Raji (cell line): ENCODE results near the gene CPLANE1.
A peak's percentile ranks its signal among the peaks of the same experiment; 100 is the strongest.

Experiments used
- POLR2A ChIP-seq: IDR thresholded peaks from 2 replicates; pipeline ENCODE4 v1.6.1; 2011; ENCODE audit warnings: low read depth, low read length, control low read depth; ENCODE audit not compliant: insufficient read depth

Gene CPLANE1

DNA sequence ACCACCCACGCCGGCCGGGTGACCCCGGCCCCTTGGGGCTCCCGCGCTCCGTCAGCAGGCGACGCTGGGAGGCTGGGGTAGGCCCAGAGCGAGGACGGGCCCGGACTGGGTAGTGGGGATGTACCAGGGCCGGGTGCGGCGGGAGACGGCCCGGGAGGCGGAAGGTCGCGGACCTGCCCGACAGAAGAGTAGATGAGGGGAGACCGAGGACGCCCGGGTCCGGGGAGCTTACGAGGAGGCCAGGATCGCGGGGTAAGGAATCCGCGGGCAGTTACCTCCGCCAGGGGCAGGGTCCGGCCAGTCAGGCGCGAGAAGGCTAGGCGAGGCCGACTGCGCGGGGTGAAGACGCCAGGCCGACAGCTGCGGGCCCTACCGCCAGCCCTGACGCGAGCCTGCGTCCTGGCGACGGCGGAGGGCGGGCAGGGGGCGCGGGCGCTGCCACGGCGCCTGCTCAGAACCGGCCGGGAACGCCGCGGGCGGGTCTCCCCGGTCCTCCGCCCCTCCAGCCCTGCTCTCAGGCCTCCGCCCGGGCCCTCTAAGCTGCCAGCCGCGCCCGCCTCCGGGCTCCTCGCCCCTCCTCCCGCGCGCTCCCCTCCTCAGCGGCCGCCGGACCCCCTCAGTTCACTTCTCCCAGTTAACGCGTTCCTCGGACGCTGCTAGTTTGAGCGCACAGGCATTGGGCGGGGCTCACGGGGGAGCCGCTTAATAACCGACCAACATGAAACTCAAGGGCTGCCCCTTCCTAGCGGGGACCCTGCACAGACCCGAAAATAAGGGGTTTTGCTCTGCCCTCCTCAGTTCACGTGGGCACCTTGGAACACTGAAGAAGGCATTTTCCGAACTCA lies at the start of gene CPLANE1:
Gene CPLANE1 (minus strand): TSS at position 407 of the 845 bp plus-strand sequence. CDS start 1,678 bp downstream, outside the sequence.
- TF ChIP-seq POLR2A, result peak; percentile 78

DNA sequence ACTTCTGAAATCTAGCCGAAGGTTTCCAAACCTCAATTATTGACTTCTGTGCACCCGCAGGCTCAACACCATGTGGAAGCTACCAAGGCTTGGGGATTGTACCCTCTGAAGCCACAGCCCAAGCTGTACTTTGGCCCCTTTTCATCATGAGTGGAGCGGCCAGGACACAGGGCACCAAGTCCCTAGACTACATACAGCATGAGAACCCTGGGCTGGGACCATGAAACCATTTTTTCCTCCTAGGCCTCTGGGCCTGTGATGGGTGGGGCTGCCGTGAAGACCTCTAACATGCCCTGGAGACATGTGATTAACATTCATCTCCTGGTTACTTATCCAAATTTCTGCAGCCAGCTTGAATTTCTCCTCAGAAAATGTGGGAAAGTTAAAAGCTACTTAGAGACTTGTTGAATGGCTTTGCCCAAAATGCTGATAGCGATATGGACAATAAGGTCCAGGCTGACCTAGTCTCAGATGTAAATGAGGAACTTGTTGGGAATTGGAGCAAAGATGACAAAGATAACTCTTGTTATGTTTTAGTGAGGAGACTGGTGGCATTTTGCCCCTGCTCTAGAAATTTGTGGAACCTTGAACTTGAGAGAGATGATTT lies 34.1 kb upstream of the CPLANE1 start:
- no peak for TF ChIP-seq POLR2A

DNA sequence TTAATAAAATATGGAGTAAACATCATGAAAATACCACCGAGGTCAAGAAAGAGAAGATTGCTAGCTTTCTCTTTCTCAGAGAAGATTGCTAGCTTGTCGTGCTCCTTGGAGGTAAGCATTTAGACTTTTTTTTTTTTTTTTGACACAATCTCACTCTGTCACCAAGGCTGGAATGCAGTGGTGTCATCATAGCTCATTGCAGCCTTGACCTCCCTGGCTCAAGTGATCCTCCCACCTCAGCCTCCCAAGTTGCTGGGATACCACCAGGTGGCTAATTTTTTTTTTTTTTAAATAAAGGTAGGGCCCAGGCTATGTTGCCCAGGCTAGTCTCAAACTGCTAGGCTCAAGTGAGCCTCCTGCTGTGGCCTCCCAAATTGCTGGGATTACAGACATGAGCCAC lies 26.3 kb upstream of the CPLANE1 start:
- TF ChIP-seq POLR2A, result no peak

DNA sequence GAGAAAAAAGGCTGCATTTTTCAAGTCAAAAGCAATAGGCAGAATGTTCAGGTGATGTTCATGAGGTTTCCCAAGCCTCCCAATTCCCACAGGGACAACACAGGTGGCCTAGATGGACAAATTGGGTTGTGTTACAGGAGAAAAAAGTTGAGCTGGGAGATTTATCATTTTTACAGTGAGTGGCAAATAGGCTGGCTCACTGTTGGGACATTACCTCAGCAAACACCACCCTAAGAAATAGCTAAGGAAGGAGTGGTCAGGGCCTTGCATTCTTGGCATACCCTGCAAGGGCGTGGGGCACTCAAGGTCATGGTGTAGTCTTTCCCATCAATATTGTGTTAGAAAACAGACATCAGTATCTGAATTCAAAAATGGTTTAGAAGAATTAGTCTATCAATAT lies 23.3 kb upstream of the CPLANE1 start:
- no peak for TF ChIP-seq POLR2A

DNA sequence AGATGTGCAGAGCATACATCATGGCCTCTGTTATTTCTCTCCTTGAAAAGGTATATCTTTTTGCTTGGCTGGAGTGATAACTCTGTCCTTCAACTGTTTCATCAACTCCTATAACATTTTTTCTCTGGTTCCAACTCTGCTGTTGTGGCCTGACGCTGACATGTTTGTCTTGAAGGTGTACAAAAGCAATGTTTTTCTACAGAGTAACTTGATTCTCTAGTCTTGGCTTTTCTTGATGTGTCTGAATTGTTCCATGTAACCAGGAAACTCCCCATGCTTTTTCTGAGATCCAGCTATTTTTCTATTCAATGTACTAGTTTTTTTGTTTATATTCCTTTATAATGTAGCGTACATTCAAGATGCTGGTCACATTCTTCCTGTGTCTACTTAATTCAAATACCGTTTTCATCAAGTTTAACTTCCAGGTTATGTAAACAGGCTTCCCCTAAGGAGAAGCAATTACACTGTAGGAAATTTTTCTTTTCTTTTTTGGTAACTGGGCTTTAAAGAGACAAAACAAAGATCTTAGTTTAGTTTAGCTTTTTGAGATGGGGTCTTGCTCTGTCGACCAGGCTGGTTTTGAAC lies 6.7 kb upstream of the CPLANE1 start:
- TF ChIP-seq POLR2A, result no peak

DNA sequence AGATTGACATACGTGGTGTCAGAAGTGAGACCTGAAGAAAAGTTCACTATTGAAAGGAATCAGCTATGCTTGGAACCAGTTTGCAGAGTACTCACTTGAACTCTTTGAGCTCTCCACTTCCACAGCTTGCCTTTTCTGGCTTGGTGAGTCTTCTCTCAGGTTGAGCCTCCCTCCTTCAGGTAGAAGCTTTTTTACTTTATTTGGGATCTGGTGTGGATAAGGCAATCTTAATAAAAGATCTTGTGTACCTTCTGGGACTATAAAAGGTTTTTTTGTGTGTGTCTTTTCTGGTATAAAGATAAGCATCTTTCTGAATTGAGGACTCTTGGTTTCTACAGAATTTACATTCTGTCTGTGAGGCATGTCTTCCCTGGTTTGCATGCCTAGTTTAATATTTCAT lies 5.4 kb upstream of the CPLANE1 start:
- TF ChIP-seq POLR2A, result no peak

DNA sequence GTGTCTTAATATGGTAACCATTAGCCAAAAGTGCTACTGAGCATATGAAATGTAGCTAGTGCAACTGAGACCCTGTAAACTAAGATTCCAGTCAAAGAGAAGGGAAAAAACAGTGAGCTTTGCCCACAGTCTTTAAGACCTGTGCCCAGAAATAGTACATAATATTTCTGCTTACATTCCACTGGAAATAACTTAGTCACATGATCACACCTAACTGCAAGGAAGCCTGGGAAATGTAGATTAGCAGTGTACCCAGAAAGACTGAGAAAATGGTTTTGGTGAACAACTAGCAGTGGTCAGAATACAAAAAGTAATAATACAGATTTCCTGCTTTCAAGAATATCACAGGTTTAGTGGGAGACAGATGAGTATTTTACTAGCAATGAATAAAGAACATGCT lies 2.5 kb upstream of the CPLANE1 start:
- TF ChIP-seq POLR2A, result no peak

DNA sequence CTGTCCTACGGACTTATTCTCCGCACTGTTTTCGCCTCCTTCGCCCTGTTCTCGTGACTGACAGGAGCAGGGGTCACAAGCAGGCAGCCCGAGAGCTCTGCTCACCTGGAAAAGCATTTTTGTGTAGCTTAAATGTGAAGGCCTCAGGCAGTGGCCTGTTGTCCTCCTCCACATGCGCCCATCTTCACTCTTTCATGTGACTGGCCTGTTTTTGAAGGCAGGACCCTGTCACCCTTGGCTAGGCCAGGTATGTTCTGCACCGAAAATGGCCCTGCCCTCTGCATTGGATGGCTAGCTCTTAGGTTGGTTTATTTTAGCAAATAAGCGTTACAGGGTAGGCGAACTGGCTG lies 614 bp upstream of the CPLANE1 start:
- no peak for TF ChIP-seq POLR2A

DNA sequence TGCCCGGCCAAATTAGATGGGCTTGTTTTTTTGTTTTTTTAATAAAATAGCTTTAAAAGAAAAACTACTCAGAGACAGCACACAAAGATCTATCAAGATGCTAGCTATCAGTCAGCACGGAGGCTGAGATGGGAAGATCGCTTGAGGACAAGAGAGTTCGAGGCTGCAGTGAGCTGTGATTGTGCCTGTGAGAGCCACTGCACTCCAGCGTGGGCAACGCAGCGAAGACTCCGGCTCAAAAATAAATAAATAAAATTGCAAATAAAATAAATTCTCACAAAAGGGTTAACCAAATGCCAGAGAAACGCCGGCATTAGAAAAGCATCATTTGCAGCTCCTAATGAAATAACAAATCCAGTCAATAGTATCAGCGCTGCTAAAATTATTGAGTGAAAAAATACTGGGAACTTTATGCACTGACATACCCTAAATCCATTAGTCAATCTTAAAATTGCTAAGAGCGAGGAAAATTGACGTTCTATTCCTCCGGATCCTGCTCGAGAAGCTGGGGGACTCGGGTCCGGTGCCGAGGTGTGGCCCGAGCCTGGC lies 681 bp downstream of the CPLANE1 start:
- TF ChIP-seq POLR2A, result no peak

DNA sequence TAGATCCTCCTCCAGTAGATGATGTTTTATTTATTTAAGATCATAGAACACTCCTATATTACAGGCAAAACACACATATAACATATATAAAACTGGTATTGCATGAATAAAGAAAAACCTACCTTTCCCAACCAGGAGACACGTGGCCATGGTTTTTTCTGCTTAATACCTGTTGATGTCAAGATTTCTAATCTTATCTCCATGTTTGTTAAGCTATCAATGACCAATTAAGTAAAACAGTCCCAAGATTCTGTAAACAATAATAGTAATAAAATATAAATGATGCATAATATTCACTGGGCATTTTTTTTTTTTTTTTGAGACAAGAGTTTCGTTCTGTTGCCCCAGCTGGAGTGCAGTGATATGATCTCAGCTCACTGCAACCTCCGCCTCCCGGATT lies 1.7 kb downstream of the CPLANE1 start:
- no peak for TF ChIP-seq POLR2A

DNA sequence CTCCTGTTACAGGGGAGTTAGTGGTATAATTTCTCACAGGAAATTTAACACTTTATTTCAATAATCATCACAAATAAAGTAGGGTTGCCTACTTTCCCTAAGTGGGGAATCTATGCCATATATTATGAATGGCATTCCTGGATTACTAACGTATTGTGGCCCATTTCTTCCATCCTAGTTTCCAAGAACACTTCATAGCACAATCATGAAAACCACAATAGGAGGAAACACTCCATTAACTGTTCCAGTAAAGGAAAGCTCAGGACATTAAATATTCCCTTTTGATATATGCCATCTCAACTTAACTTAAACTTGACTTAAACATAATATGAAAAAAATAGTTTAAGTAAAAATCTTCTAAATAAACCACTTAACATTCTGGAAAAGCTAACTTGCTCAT lies 2.1 kb downstream of the CPLANE1 start:
- no peak for TF ChIP-seq POLR2A

DNA sequence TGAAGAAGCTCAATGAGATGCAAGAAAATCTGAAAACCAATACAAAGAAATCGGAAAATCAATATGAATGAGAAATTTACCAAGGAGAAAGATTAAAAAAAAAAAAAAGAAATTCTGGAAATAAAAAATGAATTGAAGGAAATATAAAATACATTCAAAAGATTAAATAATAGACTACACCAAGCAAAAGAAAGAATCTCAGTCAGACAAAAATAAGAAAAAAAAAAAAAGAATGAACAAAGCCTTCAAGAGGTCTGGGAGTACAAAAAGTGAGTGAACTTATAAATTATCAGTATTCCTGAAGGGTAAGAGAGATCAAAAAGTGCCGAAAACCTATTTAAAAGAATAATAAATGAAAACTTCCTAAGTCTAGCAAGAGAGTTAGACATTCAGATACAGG lies 14.9 kb downstream of the CPLANE1 start:
- no peak for TF ChIP-seq POLR2A

DNA sequence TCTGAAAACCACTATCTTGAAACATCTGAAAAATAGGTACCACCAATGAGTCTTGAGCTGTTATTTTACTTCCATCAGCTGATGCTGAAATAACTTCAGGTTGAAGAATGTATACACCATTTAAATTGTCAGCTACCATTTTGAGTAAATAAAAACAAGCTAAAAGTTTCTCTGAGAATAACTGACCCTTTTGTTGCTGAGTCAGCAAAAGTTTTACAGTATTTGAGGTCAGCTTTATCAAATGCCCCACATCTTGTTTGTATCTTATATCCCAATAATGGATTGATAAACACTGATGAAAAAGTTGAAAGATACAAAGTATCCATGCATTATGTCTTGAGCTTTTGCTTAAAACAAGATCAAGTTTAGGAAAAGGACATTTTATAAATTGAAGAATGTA lies 22.8 kb downstream of the CPLANE1 start:
- no peak for TF ChIP-seq POLR2A

DNA sequence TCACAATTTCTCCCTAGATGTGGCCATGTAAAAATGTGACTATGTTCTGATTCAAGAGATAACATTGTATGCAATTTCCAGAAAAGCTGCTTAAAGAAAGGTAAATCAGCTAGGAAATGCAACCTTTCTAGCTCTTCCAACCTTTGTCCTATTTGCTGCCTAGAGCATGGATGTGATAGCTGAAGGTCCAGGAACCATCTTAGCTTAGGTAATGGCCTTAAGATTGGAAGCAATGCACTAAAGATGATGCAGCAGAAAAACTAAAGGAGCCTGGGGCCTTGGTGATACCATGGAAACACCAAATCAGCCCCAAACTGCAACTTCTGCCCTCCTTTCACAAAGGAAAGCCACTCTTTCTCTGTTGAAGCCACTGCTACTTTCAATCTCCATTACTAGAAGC lies 27.0 kb downstream of the CPLANE1 start:
- TF ChIP-seq POLR2A, result no peak

DNA sequence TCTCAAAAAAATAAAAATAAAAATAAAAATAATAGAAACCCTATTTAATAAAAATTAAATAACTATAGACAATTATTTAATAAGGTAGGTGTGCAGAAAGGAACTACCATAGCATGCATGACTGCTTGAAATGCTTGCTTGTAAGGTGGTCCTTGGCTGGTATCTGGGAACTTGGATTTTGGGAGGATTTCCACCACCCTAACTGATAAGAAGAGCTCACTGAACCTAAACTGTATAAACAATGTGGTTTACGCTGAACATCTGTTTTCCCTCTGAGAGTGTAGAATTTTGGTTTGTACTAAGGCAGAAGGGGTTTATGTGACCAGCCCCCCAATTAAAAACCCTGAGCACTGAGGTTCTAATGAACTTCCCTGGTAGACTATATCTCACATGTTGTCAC lies 31.2 kb downstream of the CPLANE1 start:
- TF ChIP-seq POLR2A, result no peak

DNA sequence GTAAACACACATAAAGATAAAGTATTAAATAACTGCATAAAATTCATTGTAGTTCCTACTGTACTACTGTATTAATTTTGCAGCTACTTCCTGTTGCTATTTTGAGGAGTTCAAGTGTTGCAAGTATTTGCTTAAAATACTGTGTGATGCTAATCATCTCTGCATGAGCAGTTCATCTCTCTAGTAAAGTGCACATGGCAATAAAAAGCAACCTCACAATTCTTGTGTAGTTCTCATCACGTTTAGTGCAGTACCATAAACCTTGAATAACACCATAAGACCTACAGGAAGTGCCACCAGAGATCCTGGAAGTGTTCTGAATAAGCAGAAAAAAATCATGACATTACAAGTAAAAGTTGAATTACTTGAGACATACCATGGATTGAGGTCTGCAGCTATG lies 34.6 kb downstream of the CPLANE1 start:
- no peak for TF ChIP-seq POLR2A
